KOPT-K1 (cell line): Measurements from ENCODE around the gene PIKFYVE.
"Not testable (repeated sequence)": the region's sequence is repeated elsewhere in the genome, so short reads cannot be mapped to it uniquely, and the experiment has no call there.

ENCODE experiments used
- H3K27ac ChIP-seq: fragments of 200-600 bp; sonication (generic); 2 replicates; pipeline ENCODE4 v1.5.1; 2016; ENCODE audit warnings: antibody characterized with exemption, mild to moderate bottlenecking, low read depth, low read length; ENCODE audit not compliant: poor library complexity, severe bottlenecking
- H3K36me3 ChIP-seq: fragments of 200-600 bp; sonication (generic); 2 replicates; pipeline ENCODE4 v1.5.1; 2017; ENCODE audit warnings: antibody characterized with exemption, mild to moderate bottlenecking, low read length, moderate library complexity; ENCODE audit not compliant: insufficient read depth
- H3K9me3 ChIP-seq: fragments of 200-600 bp; sonication (generic); 2 replicates; pipeline ENCODE4 v1.5.1; 2017; ENCODE audit warnings: antibody characterized with exemption, low read length, mild to moderate bottlenecking; ENCODE audit not compliant: insufficient read depth, poor library complexity, severe bottlenecking

Gene PIKFYVE

DNA sequence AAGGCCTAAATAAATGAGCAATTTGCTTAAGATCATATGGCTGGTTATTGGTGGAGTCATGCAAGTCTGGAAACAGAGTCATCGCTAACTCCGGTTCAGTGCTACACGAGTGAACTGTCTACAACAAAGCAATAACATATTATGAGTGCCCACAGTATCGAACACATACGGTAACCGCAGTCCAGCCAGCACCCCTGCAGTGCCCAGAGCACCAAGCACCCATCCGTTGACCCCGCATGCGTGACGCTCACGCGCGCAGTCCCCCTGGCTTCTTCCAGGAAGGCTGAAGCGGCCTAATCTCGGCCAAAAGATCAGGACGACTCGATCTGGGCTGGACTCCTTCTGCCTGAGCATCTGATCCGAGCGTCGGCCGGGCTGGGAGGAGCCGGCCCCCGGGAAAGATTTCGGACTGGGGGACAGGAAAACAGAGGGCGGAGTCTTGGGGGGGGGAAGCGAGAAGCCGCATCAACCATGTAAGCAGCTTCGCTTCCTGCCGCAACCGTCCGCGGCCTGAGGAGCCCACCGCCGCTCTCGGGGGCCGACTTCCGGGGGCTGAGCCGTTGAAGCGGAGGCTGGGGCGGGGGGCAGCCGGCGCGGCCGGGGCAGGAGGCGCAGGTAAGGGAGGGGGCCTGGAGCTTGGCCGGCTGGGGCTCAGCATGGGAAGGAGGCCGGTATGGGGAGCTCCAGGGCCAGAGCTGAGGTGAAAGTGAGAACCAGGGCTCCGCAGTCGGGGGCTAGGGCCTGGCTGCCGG lies at the start of gene PIKFYVE:
PIKFYVE (plus strand) TSS at position 455 of the 752 bp plus-strand sequence. CDS start 5,265 bp downstream, outside the sequence.
- Histone ChIP-seq H3K27ac (peak within 1 kb of the TSS; percentile 97), H3K9me3 (no peaks in the 10 kb centered on the region), H3K36me3 (peaks cover 7% of the 10 kb centered on the region)

DNA sequence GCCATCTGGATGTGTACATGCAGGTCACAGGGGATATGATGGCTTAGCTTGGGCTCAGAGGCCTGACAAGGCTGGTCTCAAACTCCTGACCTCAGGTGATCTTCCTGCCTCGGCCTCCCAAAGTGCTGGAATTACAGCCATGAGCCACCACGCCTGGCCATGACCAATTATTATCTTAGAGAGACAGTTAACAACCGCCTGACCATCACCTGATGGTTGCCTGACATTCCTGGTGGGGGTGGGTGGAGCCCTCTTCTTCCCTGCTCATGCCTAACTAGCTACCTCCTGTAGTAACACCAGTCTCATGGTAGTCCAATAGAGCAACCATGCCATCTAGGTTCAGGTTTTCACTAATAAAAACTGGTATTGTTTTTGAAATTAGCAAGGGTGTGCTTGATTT lies 44.2 kb upstream of the PIKFYVE start:
- not testable (repeated sequence) for H3K9me3 ChIP-seq, H3K36me3 ChIP-seq, H3K27ac ChIP-seq

GRCh38 chr2:208222351-208222750 lies 43.7 kb upstream of the PIKFYVE start:
- H3K9me3 ChIP-seq = no peaks in the 10 kb centered on the region
- H3K36me3 ChIP-seq = no peaks in the 10 kb centered on the region
- H3K27ac ChIP-seq = no peak overlapping the region

DNA sequence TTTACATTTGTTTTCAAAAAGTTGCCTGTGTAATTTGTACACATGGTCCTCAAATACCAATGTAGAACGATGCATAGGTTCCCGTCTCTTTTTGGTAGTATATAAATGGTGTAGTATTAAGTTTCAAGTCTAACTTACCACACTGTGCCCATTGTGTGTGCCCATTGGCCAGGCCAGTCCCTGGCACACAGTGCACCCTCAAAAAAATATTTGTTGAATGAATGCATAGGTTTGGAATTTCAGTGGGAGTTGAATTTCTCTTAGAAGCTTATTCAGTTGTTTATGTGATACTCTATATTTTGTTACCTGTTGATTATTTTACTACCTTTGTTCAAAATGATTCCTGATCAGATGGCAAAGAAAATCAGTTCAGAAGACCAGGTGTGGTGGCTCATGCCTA lies 41.3 kb upstream of the PIKFYVE start:
- no peaks in the 10 kb centered on the region for H3K9me3 ChIP-seq

DNA sequence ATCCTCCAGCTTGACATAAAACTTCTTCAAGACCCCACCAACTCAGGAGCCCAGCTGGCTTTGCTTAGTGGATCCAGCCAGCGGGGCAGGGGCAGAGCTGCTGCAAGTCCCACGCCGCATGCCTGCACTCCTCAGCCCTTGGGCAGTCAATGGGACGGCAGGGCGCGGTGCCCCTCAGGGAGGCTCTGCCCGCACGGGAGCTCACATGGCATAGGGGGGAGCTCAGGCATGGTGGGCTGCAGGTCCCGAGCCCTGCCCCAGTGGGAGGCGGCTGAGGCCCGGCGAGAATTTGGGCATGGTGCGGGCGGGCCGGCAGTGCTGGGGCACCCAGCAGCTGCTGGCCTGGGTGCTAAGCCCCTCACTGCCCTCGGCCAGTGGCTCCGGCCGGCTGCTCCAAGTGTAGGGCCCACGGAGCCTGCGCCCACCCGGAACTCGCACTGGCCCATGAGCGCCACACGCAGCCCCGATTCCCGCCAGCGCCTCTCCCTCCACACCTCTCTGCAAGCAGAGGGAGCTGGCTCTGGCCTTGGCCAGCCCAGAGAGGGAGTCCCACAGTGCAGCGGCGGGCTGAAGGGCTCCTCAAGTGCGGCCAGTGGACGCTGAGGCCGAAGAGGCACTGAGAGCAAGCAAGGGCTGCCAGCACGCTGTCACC lies 38.3 kb upstream of the PIKFYVE start:
- H3K9me3 ChIP-seq = peaks cover 10% of the 10 kb centered on the region
- no peak overlapping the region for H3K27ac ChIP-seq
- no peaks in the 10 kb centered on the region for H3K36me3 ChIP-seq

More for the DNA sequence above, 41.3 kb upstream of the PIKFYVE start:
- H3K27ac ChIP-seq = no peak overlapping the region
- H3K36me3 ChIP-seq = no peaks in the 10 kb centered on the region

DNA sequence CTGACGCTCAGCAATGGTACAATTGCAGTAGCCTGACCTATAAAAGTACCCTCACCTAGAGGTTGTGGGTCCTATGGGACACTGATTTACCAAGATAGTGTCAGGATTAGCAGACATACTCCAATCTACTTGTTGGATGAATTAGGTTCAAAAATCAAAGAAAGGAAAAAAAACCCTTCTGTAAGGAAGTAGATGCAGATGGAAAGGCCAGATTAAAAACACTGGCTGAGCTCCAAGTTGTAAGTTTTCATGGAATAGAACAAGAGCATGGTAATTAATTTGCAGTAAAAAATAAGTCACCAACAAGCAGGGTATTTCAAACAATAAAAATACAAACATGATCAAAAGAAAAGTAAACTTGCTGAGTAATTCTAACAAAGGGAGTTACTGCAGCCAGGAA lies 37.6 kb upstream of the PIKFYVE start:
- Histone ChIP-seq H3K36me3 (no peaks in the 10 kb centered on the region), H3K9me3 (peaks cover 10% of the 10 kb centered on the region), H3K27ac (no peak overlapping the region)

- Histone ChIP-seq H3K27ac (no peak overlapping the region), H3K9me3 (peaks cover 10% of the 10 kb centered on the region), H3K36me3 (peaks cover 46% of the 10 kb centered on the region)
Measured at GRCh38 chr2:208234786-208235185, 31.3 kb upstream of the PIKFYVE start.

GRCh38 chr2:208235860-208236259 lies 30.2 kb upstream of the PIKFYVE start:
- H3K27ac ChIP-seq = no peak overlapping the region
- H3K36me3 ChIP-seq = peaks cover 57% of the 10 kb centered on the region
- peaks cover 10% of the 10 kb centered on the region for H3K9me3 ChIP-seq

DNA sequence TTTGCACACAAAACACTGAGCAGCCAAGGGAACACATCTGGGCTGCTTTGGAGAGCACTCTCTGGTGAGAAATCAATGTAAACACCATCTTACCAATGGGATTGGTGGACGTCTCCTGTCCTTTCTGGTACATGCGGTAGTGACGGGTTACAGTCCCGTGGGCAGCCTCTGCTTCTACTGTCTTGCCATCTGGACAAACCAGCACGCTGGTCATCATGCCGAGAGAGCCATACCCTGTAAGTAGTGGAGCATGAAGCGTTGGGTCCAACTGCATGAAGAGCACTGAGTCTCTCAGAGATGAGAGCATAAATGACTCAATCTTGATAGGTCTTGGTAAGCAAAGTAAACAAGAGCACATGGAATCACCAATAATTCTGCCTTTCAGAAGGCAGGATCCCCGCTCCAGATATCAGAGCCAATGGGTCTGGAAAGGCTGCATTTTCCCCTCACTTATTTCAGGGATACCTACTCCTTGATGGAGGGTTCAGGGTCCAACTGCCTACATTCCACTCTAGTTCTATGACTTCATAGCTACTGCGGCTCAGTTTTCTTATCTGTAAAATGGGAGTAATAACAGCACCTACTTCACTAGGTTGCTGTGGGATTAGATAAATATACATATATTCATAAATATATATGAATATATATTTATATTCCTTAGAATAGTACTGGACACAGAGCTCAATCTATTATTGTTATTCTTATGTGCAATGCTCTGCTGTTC lies 26.1 kb upstream of the PIKFYVE start:
- Histone ChIP-seq H3K9me3 (no peaks in the 10 kb centered on the region), H3K27ac (no peak overlapping the region), H3K36me3 (peaks cover 98% of the 10 kb centered on the region)

- H3K36me3 ChIP-seq = peaks cover 100% of the 10 kb centered on the region
- no peak overlapping the region for H3K27ac ChIP-seq
Measured at GRCh38 chr2:208240619-208241209, 25.3 kb upstream of the PIKFYVE start.

DNA sequence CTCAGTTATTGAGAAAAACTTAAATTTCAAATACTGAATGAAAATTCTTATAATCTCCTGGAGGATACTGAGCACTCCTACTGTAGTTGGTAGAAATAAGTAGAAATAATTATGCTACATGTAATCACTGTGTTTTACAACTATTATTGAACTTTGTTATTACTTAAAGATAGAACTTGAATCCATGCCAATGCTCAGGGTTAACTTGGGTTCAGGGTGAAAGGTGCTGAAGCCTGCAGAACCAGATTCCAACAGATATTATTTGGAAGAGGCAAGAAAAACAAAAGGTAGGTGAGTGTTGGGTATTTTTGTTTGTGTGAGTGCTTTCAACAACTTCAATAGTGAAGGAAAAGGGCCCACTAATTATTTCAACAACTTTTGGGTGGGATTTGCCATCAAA lies 21.6 kb upstream of the PIKFYVE start:
- H3K36me3 ChIP-seq = peaks cover 100% of the 10 kb centered on the region
- H3K9me3 ChIP-seq = no peaks in the 10 kb centered on the region
- no peak overlapping the region for H3K27ac ChIP-seq

More at GRCh38 chr2:208240619-208241209, 25.3 kb upstream of the PIKFYVE start:
- no peaks in the 10 kb centered on the region for H3K9me3 ChIP-seq

GRCh38 chr2:208245746-208246145 lies 20.3 kb upstream of the PIKFYVE start:
- Histone ChIP-seq H3K9me3 (no peaks in the 10 kb centered on the region), H3K27ac (no peak overlapping the region), H3K36me3 (peaks cover 100% of the 10 kb centered on the region)

DNA sequence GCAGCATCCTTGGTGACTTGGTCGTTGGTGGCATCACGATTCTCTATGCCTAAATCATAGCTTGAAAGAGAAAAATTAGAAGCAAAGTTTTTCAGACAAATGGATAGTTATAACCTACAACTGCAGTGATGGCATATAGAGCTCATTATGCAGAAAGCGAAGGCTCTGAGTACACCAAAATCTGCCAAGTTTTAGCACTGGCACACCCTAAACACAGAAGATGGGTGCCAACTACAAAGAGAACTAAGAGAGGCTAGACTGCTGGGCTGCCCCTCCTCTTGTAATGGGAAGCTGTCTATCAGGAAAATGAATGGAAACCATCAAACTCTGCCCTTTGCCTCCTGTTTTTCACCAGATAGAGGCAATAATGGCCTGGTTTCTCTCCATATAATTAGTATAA lies 17.5 kb upstream of the PIKFYVE start:
- peaks cover 100% of the 10 kb centered on the region for H3K36me3 ChIP-seq
- no peaks in the 10 kb centered on the region for H3K9me3 ChIP-seq
- H3K27ac ChIP-seq = no peak overlapping the region

- H3K27ac ChIP-seq = no peak overlapping the region
- no peaks in the 10 kb centered on the region for H3K9me3 ChIP-seq
- H3K36me3 ChIP-seq = peaks cover 94% of the 10 kb centered on the region
Measured at GRCh38 chr2:208249296-208249695, 16.8 kb upstream of the PIKFYVE start.

GRCh38 chr2:208250388-208250787 lies 15.7 kb upstream of the PIKFYVE start:
- Histone ChIP-seq H3K27ac (no peak overlapping the region), H3K9me3 (no peaks in the 10 kb centered on the region), H3K36me3 (peaks cover 83% of the 10 kb centered on the region)
